DOHH2 (cell line): ENCODE results near the gene SLC9C2.

ENCODE experiments used
- CTCF ChIP-seq: fragments of 200-600 bp; sonication (generic); IDR thresholded peaks from one replicate; pipeline ENCODE4 v1.5.1; 2014; ENCODE audit warnings: antibody characterized with exemption, mild to moderate bottlenecking, low read depth, low read length; ENCODE audit not compliant: poor library complexity, severe bottlenecking
- EZH2phosphoT487 ChIP-seq: fragments of 200-600 bp; sonication (generic); IDR thresholded peaks from 2 replicates; pipeline ENCODE4 v1.6.1; 2017; ENCODE audit warnings: borderline replicate concordance, mild to moderate bottlenecking, antibody characterized with exemption, low read length, moderate library complexity, mixed read lengths

DNA sequence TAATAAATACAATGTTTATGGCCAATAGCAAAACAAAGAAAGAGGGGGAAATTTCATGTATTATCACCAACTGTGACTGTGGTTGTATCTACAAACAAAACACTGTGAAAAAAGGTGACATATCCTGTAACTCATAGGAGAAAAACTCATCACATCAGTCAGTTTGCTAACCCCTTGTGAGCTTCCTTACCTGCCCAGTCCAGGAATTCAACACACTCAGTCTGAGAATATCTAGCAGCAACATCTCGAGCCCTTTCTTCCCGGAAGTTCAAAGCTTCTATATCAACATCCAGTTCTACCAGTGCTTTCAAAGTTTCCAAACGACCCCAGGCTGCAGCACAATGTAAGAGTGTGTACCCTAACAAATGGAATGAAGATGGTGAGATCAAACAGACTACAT is 43.8 kb upstream of the SLC9C2 start:
- TF ChIP-seq CTCF (no peak), EZH2phosphoT487 (no peak)
